Dendritic cell treated with granulocyte-macrophage colony-stimulating factor and Interleukin-4, amounts not matched to agents 40 ng/mL and 50 ng/mL, for 4 days (primary cell): ENCODE data around the gene NBPF9.
"Not testable (repeated sequence)": the region's sequence is repeated elsewhere in the genome, so short reads cannot be mapped to it uniquely, and the experiment has no call there.

ENCODE experiments used
- H3K27ac Mint-ChIP-seq: one replicate; pipeline ENCODE4 v1.8.0; 2022; ENCODE audit warnings: mild to moderate bottlenecking, mixed read lengths
- H3K27me3 Mint-ChIP-seq: one replicate; pipeline ENCODE4 v1.8.0; 2022; ENCODE audit warnings: mild to moderate bottlenecking, mixed read lengths
- H3K36me3 Mint-ChIP-seq: one replicate; pipeline ENCODE4 v1.8.0; 2022; ENCODE audit warnings: low read depth, mixed read lengths
- H3K4me1 Mint-ChIP-seq: one replicate; pipeline ENCODE4 v1.8.0; 2022; ENCODE audit warnings: low read depth, mixed read lengths
- H3K4me3 Mint-ChIP-seq: one replicate; pipeline ENCODE4 v1.8.0; 2022; ENCODE audit warnings: mild to moderate bottlenecking, moderate library complexity, mixed read lengths
- H3K9me3 Mint-ChIP-seq: one replicate; pipeline ENCODE4 v1.8.0; 2022; ENCODE audit warnings: mixed read lengths
- intact Hi-C: fragments of 100-400 bp; cut with micrococcal nuclease; formaldehyde crosslinking; loops from one replicate; pipeline ENCODE4 v1.15.0; 2022

Gene NBPF9

DNA sequence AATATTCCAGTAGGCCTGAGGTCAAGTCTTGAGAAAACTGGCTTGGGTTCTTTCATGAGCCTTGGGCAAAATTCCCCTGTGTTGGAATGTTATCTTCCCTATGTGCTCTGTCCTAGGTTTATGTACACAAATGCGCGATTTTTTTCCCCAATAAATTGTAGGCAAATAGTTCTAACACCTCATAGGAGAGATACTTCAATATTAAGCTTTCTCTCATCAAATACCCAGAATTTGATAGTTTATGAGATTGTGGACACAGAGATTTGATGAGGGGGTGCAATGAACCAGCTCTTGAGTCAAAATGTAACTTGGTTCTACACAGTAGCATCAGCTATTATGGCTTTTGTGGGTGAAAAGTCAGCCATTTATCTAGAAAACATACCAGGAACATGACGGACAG, 38.7 kb downstream of the NBPF9 start:
- H3K4me1 Mint-ChIP-seq, H3K27me3 Mint-ChIP-seq, H3K27ac Mint-ChIP-seq, H3K4me3 Mint-ChIP-seq, intact Hi-C loops, H3K9me3 Mint-ChIP-seq: not testable (repeated sequence)
- peaks cover 29% of the 10 kb centered on the region for H3K36me3 Mint-ChIP-seq

DNA sequence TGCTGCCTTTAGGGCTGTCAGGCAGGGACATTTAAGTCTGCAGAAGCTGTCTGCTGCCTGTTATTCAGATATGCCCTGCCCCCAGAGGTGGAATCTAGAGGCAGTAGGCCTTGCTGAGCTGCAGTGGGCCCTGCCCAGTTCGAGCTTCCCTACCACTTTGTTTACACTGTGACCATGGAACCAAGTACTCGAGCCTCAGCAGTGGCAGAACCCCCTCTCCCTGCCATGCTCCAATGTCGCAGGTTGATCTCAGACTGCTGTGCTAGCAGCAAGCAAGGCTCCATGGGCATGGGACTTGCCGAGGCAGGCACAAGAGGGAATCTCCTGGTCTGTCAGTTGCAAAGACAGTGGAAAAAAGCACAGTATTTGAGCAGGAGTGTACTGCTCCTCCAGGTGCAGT, 60.3 kb downstream of the NBPF9 start:
- H3K36me3 Mint-ChIP-seq, H3K4me1 Mint-ChIP-seq, intact Hi-C loops, H3K27me3 Mint-ChIP-seq, H3K4me3 Mint-ChIP-seq, H3K9me3 Mint-ChIP-seq, H3K27ac Mint-ChIP-seq: not testable (repeated sequence)

DNA sequence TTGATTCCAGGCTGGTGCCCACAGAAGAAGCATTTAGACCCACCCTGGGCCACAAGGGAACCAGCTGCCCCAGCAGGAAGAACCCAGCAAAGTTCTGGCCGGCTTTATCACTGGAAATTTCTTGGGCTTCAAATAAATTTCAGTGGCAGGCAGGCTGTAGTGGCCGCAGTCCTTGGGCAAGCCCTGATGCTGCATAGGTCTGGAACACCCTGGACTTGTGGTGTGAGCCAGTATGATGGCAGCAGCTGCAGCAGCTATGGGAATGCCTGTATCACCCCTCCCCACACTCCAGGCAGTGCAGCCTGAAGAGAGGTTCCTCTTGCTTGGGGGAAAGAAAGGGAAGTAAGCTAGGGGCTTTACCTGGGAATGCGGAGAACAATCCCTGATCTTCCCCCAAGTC, 69.4 kb downstream of the NBPF9 start:
- H3K27me3 Mint-ChIP-seq, H3K36me3 Mint-ChIP-seq, intact Hi-C loops, H3K9me3 Mint-ChIP-seq, H3K4me1 Mint-ChIP-seq, H3K4me3 Mint-ChIP-seq, H3K27ac Mint-ChIP-seq: not testable (repeated sequence)

DNA sequence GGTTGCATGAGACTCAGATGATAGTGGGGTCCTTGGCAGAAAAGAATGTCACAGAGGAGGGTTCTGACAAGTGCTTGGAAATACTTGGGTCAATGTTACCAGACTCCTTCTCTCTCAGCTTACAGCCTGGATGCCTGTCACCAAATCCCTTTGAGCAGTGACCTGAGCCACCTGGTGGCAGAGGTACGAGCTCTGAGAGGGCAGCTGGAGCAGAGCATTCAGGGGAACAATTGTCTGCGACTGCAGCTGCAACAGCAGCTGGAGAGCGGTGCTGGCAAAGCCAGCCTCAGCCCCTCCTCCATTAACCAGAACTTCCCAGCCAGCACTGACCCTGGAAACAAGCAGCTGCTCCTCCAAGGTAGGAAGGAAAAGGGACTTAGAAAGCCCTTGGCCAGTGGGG, 79.0 kb downstream of the NBPF9 start:
- H3K4me3 Mint-ChIP-seq, H3K4me1 Mint-ChIP-seq, H3K27ac Mint-ChIP-seq, H3K36me3 Mint-ChIP-seq, H3K27me3 Mint-ChIP-seq, intact Hi-C loops, H3K9me3 Mint-ChIP-seq: not testable (repeated sequence)

DNA sequence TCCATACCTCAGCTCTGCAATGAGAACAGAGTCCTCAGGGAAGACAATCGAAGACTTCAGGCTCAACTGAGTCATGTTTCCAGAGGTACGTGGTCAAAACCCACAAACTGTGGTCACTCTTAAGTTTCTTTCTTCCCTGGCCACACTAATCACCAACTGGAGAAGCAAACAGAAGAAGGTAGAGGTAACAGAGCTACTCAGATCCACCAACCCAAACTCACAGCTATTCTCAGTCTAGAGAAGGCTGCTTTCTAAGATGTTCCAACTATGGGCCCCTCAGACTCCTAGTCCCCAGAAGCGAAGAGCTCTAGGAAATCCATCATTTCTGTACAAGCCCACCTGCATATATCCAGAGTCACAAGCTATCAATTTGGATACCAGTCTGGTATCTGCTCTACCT, 84.8 kb downstream of the NBPF9 start:
- H3K27ac Mint-ChIP-seq, H3K27me3 Mint-ChIP-seq, H3K4me1 Mint-ChIP-seq, H3K9me3 Mint-ChIP-seq, H3K4me3 Mint-ChIP-seq, H3K36me3 Mint-ChIP-seq, intact Hi-C loops: not testable (repeated sequence)

DNA sequence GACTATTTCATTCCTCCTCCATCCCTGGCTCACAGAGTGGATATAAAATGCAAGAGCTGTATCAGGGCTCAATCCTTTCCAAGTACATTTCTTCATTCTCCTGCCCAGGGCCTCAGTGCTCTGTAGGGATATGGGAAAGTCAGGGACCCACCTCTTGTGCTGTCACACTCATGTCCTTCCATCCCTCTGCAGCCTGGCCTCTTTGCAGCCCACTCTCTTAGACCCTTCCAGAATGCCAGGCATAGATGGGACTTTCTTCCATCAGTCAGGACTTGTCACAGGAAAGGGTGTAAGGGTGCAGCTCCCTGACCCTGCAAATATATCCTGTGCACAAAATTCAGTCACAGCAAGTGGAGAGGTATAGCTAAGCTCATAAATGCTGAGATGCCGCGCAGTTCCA, 86.7 kb downstream of the NBPF9 start:
- H3K4me1 Mint-ChIP-seq, H3K4me3 Mint-ChIP-seq, intact Hi-C loops, H3K36me3 Mint-ChIP-seq, H3K27ac Mint-ChIP-seq, H3K27me3 Mint-ChIP-seq, H3K9me3 Mint-ChIP-seq: not testable (repeated sequence)

DNA sequence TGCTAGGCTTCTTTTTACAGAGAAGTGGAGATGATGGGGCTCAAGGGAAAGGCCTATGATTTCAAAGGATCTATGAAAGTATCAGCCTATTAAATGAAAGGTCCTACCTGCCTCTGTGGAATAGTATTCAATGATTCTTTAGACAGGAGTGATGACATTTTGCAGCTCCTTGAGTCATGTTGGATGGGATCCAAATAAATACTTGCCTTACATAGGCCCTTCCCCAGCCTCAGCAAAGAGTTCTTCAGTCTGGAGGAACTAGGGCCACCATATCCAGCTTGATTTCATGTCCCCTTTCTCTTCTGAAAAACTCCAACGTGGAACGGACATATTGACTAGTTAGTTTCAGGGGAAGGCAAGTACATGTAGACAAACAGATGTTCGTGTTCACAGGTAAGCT, 87.8 kb downstream of the NBPF9 start:
- H3K4me3 Mint-ChIP-seq, intact Hi-C loops, H3K36me3 Mint-ChIP-seq, H3K27me3 Mint-ChIP-seq, H3K9me3 Mint-ChIP-seq, H3K4me1 Mint-ChIP-seq, H3K27ac Mint-ChIP-seq: not testable (repeated sequence)

DNA sequence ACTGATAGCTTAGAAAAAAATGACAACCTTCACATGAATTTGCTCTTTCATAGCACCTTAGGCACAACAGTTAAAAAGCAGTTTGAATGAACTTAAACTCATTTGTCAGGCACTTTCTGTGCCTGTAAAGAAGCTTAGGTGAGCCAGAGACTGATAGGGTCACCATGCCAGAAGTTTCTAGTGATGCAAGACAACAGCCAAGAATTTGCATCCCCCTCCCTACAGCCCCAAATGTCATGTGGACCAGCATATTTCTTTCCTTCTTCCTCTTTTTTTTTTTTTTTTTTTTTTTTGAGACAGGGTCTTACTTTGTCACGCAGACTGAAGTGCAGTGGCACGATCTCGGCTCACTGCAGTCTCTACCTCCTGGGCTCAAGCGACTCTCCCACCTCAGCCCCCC, 89.8 kb downstream of the NBPF9 start:
- H3K9me3 Mint-ChIP-seq, intact Hi-C loops, H3K4me1 Mint-ChIP-seq, H3K4me3 Mint-ChIP-seq, H3K36me3 Mint-ChIP-seq, H3K27me3 Mint-ChIP-seq, H3K27ac Mint-ChIP-seq: not testable (repeated sequence)

DNA sequence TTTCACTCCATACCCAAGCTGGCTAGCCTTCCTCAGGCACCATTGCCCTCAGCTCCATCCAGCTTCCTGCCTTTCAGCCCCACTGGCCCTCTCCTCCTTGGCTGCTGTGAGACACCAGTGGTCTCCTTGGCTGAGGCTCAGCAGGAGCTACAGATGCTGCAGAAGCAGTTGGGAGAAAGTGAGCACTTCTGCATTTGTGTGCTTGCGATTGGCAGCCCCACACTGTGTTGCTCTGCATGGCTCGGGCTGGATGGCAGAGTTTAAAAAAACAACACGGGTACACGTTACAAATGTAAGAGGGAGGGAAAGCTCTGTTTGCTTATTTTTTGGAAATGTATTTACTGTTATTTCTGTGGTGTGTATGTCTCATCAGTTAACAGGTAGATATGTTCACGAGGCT, 90.8 kb downstream of the NBPF9 start:
- H3K4me1 Mint-ChIP-seq, H3K27ac Mint-ChIP-seq, H3K4me3 Mint-ChIP-seq, H3K9me3 Mint-ChIP-seq, H3K27me3 Mint-ChIP-seq, H3K36me3 Mint-ChIP-seq, intact Hi-C loops: not testable (repeated sequence)

DNA sequence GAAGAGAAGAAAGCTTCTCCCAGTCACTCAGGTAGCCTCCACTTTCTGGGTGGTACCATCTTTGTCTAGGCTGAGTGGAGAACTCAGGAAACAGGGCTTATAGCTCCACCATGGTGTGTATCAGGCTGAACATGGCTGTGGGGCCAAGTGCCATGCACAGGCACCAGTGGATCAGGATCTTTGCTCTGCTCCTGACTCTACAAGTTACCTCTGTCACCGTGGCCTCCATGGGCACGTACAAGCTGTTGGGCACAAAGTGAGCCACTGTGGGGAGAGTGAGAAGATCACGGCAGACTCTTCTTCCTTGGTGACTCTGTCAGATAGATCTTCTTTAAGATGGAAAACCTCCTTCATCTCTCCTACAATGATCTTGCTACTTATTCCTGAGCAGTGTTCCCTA, 93.6 kb downstream of the NBPF9 start:
- H3K4me1 Mint-ChIP-seq, H3K27me3 Mint-ChIP-seq, intact Hi-C loops, H3K9me3 Mint-ChIP-seq, H3K36me3 Mint-ChIP-seq, H3K4me3 Mint-ChIP-seq, H3K27ac Mint-ChIP-seq: not testable (repeated sequence)

DNA sequence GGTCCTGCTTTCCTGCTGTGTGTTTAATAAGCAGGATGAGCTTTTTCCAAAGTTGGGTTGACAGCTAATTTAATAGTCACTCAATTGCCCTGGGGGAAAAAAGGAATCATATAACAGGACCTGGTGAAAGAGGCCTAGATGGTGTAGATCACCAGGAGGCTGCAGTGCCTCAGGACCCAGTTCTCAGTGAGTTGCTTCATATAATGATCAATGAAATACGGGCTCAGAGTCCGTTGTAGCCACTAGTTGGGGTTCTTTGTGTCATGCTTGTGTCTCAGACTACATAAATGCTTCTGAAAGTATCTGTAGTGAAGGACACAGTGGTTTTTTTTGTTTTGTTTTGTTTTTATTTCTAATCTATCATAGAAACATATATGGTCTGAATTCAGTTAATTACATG, 94.6 kb downstream of the NBPF9 start:
- H3K4me1 Mint-ChIP-seq, H3K9me3 Mint-ChIP-seq, H3K27me3 Mint-ChIP-seq, H3K27ac Mint-ChIP-seq, H3K36me3 Mint-ChIP-seq, H3K4me3 Mint-ChIP-seq, intact Hi-C loops: not testable (repeated sequence)

DNA sequence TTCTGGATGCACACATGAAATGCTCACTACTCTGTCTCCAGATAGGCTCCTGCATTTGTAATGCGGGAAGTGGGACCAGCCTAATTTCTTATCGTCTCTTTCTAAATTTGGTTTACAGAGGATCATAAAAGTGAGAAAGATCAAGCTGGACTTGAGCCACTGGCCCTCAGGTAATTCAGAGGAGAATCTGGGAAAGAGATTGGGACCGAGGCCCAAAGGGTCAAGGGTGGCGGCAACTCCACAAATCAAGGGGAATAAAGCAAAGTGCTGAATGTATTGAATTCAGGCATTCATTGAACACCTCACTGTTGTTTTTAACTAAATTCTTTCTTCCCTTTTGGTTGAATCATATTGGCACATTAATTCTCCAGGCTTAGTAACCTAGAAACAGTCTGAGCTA, 95.0 kb downstream of the NBPF9 start:
- H3K9me3 Mint-ChIP-seq, intact Hi-C loops, H3K27ac Mint-ChIP-seq, H3K36me3 Mint-ChIP-seq, H3K4me1 Mint-ChIP-seq, H3K4me3 Mint-ChIP-seq, H3K27me3 Mint-ChIP-seq: not testable (repeated sequence)
